Nasal cavity respiratory epithelium epithelial cell of viscerocranial mucosa (primary cell): Measurements from ENCODE around the gene ABCA6. TPM values are rescaled to one million over a fixed set of nuclear protein-coding genes. Genes with fewer than 3 reads are reported as not detected.

Source experiments
- total RNA-seq: library from RNA; depleted of rRNA; stranded (reverse); fragments of >200 nt; gene quantifications from 2 replicates; pipeline ENCODE4 v1.2.3, GENCODE V29; 2014

Gene ABCA6
- total RNA-seq, result 0.34 and 0.93 TPM in 2 replicates

GRCh38 chr17:69141431-69142174 lies at the start of gene ABCA6:
Gene ABCA6 (minus strand): TSS chr17:69141895. CDS start chr17:69140703, 1,192 bp downstream.

DNA sequence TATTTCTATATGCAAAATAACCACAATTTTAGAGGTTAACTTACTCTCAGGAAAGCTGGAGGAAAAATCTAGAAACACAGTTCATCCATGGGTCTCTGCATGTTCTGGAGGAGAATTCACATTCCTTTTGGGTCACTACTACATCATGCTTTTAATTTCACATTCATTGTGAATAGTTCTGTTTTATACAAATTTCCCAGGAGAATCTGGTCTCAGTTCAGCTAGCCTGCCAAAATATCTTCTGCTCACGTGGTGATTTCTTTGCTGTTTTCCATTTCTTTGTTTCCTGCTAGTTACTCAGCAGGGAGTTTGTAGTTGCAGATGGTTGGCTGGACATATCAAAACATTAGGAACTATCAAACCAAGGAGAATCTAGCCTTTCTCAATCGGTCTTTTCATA lies 80.9 kb downstream of the ABCA6 start, which contains the start of gene ABCA9:
Gene ABCA9, minus strand, starts transcription at position 106 of the 400 bp plus-strand sequence. CDS start 9,801 bp downstream, outside the sequence.

Other genes with a start within 250 kb of the ABCA6 start
- gene ABCA8, start 186.5 kb downstream of the ABCA6 start, total RNA-seq, result 0.21 TPM in 1 of 2 replicates, not detected in the other
- 0.34 and 0.71 TPM in 2 replicates for gene ABCA9, start 81.0 kb downstream of the ABCA6 start, total RNA-seq
- gene ABCA10, start 86.9 kb upstream of the ABCA6 start, total RNA-seq, result 1.0 and 1.3 TPM in 2 replicates
- 16.9 and 17.1 TPM in 2 replicates for gene ABCA5, start 185.2 kb upstream of the ABCA6 start, total RNA-seq